GM23338 (cell line): ENCODE results near the gene PDIA5. TPM values are rescaled to one million over a fixed set of nuclear protein-coding genes. Genes with fewer than 3 reads are reported as not detected.

Source experiments
- ATAC-seq: fragments of 200-7000 bp; cut with Tn5 transposase; 3 replicates; pipeline ENCODE4 v1.9.1; 2020
- DNase-seq: peaks from one replicate; pipeline ENCODE4 v3.0.0-alpha.2; 2015; ENCODE audit warnings: low spot score
- H2AFZ ChIP-seq: fragments of 200-600 bp; sonication (generic); 2 replicates; pipeline ENCODE4 v1.8.0; 2016; ENCODE audit warnings: antibody characterized with exemption, mild to moderate bottlenecking, moderate library complexity
- H3F3A ChIP-seq: fragments of 200-600 bp; sonication (generic); replicated peaks from 2 replicates; pipeline ENCODE4 v1.8.0; 2017; ENCODE audit warnings: antibody characterized with exemption, mixed run types, low read depth
- H3K27ac ChIP-seq: fragments of 200-600 bp; sonication (generic); 2 replicates; pipeline ENCODE4 v1.6.1; 2016; ENCODE audit warnings: low read depth
- H3K27me3 ChIP-seq: fragments of 200-600 bp; sonication (generic); 2 replicates; pipeline ENCODE4 v1.8.0; 2016; ENCODE audit warnings: mild to moderate bottlenecking, mixed run types, moderate library complexity; ENCODE audit not compliant: insufficient read depth
- H3K36me3 ChIP-seq: fragments of 200-600 bp; sonication (generic); 2 replicates; pipeline ENCODE4 v1.8.0; 2016; ENCODE audit warnings: mild to moderate bottlenecking; ENCODE audit not compliant: insufficient read depth
- H3K4me1 ChIP-seq: fragments of 200-600 bp; sonication (generic); 2 replicates; pipeline ENCODE4 v1.8.0; 2016; ENCODE audit warnings: mild to moderate bottlenecking, moderate library complexity; ENCODE audit not compliant: insufficient read depth
- H3K4me2 ChIP-seq: fragments of 200-600 bp; sonication (generic); 2 replicates; pipeline ENCODE4 v1.7.1; 2017; ENCODE audit warnings: mixed run types
- H3K4me3 ChIP-seq: fragments of 200-600 bp; sonication (generic); 2 replicates; pipeline ENCODE4 v1.6.1; 2016; ENCODE audit warnings: mixed run types
- H3K79me2 ChIP-seq: fragments of 200-600 bp; sonication (generic); replicated peaks from 2 replicates; pipeline ENCODE4 v1.8.0; 2017; ENCODE audit warnings: mild to moderate bottlenecking; ENCODE audit not compliant: insufficient read depth
- H3K9me2 ChIP-seq: fragments of 200-600 bp; sonication (generic); 2 replicates; pipeline ENCODE4 v1.8.0; 2017; ENCODE audit not compliant: insufficient read depth
- H4K20me1 ChIP-seq: fragments of 200-600 bp; sonication (generic); replicated peaks from 2 replicates; pipeline ENCODE4 v1.8.0; 2017; ENCODE audit warnings: mild to moderate bottlenecking; ENCODE audit not compliant: insufficient read depth
- H3K27ac Mint-ChIP-seq: 2 replicates; pipeline ENCODE4 v1.8.0; 2020; ENCODE audit warnings: inconsistent platforms, mild to moderate bottlenecking, moderate library complexity, mixed read lengths
- H3K27me3 Mint-ChIP-seq: 3 replicates; pipeline ENCODE4 v1.8.0; 2022; ENCODE audit warnings: low read depth, mild to moderate bottlenecking, moderate library complexity, mixed read lengths, inconsistent platforms; ENCODE audit not compliant: insufficient read depth, poor library complexity
- H3K36me3 Mint-ChIP-seq: 3 replicates; pipeline ENCODE4 v1.8.0; 2021; ENCODE audit warnings: low read depth, mild to moderate bottlenecking, inconsistent platforms, moderate library complexity, mixed read lengths
- H3K4me1 Mint-ChIP-seq: 3 replicates; pipeline ENCODE4 v1.8.0; 2020; ENCODE audit warnings: mild to moderate bottlenecking, inconsistent platforms, mixed read lengths
- H3K4me3 Mint-ChIP-seq: 3 replicates; pipeline ENCODE4 v1.8.0; 2021; ENCODE audit warnings: moderate library complexity, mild to moderate bottlenecking, inconsistent platforms, mixed read lengths
- H3K9me3 Mint-ChIP-seq: 3 replicates; pipeline ENCODE4 v1.8.0; 2020; ENCODE audit warnings: moderate library complexity, mild to moderate bottlenecking, inconsistent platforms, mixed read lengths
- EZH2phosphoT487 ChIP-seq: fragments of 200-600 bp; sonication (generic); IDR thresholded peaks from one replicate; pipeline ENCODE4 v1.8.1; 2018; ENCODE audit warnings: antibody characterized with exemption; ENCODE audit not compliant: unreplicated experiment
- JUNB ChIP-seq: IDR thresholded peaks from one replicate; pipeline ENCODE4 v1.6.1; 2016; ENCODE audit warnings: antibody characterized with exemption; ENCODE audit not compliant: unreplicated experiment
- NANOG ChIP-seq: IDR thresholded peaks from 2 replicates; pipeline ENCODE4 v1.6.1; 2016; ENCODE audit warnings: antibody characterized with exemption, borderline replicate concordance
- ZNF114 ChIP-seq: fragments of 250-450 bp; sonication (Bioruptor Pico); IDR thresholded peaks from 2 replicates; pipeline ENCODE4 v1.5.0; 2020; ENCODE audit warnings: mild to moderate bottlenecking, moderate library complexity
- polyA plus RNA-seq: library from polyadenylated mRNA; unstranded; fragments of >200 nt; fragmentation: Nextera tagmentation; extraction: Ambion mirVana; gene quantifications from 2 replicates; pipeline ENCODE4 v1.2.1, GENCODE V29; 2016
- total RNA-seq: library from RNA; depleted of rRNA; stranded (reverse); fragments of >200 nt; shearing (Covaris generic); gene quantifications from 2 replicates; pipeline ENCODE4 v1.2.3, GENCODE V29; 2014
- TF ChIP-seq, protein P1 (sequence below): IDR thresholded peaks from one replicate; pipeline ENCODE4 v1.6.1; 2018; ENCODE audit warnings: antibody characterized with exemption; ENCODE audit not compliant: unreplicated experiment
- TF ChIP-seq, protein P2 (sequence below): fragments of 250-450 bp; sonication (Bioruptor Pico); IDR thresholded peaks from 2 replicates; pipeline ENCODE4 v1.5.0; 2020; ENCODE audit warnings: mild to moderate bottlenecking, moderate library complexity

The PDIA5 gene
- total and polyA plus RNA-seq, 2 experiments from 2014 or later, result 22.9 to 28.1 TPM

DNA sequence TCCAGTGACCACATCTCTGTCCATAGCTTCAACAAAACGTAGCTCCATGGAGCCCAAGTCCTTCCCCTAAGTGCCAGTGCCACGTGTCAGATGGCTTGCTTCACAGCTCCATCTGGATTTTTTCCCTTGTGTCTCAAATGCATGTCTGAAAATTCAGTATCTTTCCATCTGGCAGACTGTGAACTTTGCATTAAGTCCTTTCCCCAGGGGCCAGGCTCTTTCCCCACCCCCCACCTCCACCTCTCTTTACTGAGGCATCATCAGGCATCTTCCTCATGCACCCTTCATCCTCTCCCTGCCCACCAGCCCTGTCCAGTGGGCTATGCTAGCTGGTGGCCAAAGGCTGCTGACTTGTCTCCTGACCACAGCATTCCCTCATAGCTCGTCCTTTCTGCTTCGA, 53.7 kb downstream of the PDIA5 start:
- TF ChIP-seq, protein P1, sequence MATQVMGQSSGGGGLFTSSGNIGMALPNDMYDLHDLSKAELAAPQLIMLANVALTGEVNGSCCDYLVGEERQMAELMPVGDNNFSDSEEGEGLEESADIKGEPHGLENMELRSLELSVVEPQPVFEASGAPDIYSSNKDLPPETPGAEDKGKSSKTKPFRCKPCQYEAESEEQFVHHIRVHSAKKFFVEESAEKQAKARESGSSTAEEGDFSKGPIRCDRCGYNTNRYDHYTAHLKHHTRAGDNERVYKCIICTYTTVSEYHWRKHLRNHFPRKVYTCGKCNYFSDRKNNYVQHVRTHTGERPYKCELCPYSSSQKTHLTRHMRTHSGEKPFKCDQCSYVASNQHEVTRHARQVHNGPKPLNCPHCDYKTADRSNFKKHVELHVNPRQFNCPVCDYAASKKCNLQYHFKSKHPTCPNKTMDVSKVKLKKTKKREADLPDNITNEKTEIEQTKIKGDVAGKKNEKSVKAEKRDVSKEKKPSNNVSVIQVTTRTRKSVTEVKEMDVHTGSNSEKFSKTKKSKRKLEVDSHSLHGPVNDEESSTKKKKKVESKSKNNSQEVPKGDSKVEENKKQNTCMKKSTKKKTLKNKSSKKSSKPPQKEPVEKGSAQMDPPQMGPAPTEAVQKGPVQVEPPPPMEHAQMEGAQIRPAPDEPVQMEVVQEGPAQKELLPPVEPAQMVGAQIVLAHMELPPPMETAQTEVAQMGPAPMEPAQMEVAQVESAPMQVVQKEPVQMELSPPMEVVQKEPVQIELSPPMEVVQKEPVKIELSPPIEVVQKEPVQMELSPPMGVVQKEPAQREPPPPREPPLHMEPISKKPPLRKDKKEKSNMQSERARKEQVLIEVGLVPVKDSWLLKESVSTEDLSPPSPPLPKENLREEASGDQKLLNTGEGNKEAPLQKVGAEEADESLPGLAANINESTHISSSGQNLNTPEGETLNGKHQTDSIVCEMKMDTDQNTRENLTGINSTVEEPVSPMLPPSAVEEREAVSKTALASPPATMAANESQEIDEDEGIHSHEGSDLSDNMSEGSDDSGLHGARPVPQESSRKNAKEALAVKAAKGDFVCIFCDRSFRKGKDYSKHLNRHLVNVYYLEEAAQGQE, result no peak
- TF ChIP-seq, protein P2, sequence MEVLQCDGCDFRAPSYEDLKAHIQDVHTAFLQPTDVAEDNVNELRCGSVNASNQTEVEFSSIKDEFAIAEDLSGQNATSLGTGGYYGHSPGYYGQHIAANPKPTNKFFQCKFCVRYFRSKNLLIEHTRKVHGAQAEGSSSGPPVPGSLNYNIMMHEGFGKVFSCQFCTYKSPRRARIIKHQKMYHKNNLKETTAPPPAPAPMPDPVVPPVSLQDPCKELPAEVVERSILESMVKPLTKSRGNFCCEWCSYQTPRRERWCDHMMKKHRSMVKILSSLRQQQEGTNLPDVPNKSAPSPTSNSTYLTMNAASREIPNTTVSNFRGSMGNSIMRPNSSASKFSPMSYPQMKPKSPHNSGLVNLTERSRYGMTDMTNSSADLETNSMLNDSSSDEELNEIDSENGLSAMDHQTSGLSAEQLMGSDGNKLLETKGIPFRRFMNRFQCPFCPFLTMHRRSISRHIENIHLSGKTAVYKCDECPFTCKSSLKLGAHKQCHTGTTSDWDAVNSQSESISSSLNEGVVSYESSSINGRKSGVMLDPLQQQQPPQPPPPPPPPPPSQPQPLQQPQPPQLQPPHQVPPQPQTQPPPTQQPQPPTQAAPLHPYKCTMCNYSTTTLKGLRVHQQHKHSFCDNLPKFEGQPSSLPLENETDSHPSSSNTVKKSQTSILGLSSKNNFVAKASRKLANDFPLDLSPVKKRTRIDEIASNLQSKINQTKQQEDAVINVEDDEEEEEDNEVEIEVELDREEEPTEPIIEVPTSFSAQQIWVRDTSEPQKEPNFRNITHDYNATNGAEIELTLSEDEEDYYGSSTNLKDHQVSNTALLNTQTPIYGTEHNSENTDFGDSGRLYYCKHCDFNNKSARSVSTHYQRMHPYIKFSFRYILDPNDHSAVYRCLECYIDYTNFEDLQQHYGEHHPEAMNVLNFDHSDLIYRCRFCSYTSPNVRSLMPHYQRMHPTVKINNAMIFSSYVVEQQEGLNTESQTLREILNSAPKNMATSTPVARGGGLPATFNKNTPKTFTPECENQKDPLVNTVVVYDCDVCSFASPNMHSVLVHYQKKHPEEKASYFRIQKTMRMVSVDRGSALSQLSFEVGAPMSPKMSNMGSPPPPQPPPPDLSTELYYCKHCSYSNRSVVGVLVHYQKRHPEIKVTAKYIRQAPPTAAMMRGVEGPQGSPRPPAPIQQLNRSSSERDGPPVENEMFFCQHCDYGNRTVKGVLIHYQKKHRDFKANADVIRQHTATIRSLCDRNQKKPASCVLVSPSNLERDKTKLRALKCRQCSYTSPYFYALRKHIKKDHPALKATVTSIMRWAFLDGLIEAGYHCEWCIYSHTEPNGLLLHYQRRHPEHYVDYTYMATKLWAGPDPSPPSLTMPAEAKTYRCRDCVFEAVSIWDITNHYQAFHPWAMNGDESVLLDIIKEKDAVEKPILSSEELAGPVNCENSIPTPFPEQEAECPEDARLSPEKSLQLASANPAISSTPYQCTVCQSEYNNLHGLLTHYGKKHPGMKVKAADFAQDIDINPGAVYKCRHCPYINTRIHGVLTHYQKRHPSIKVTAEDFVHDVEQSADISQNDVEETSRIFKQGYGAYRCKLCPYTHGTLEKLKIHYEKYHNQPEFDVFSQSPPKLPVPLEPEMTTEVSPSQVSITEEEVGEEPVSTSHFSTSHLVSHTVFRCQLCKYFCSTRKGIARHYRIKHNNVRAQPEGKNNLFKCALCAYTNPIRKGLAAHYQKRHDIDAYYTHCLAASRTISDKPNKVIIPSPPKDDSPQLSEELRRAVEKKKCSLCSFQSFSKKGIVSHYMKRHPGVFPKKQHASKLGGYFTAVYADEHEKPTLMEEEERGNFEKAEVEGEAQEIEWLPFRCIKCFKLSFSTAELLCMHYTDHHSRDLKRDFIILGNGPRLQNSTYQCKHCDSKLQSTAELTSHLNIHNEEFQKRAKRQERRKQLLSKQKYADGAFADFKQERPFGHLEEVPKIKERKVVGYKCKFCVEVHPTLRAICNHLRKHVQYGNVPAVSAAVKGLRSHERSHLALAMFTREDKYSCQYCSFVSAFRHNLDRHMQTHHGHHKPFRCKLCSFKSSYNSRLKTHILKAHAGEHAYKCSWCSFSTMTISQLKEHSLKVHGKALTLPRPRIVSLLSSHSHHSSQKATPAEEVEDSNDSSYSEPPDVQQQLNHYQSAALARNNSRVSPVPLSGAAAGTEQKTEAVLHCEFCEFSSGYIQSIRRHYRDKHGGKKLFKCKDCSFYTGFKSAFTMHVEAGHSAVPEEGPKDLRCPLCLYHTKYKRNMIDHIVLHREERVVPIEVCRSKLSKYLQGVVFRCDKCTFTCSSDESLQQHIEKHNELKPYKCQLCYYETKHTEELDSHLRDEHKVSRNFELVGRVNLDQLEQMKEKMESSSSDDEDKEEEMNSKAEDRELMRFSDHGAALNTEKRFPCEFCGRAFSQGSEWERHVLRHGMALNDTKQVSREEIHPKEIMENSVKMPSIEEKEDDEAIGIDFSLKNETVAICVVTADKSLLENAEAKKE, result no peak
- TF ChIP-seq JUNB, result no peak
- TF ChIP-seq EZH2phosphoT487, result no peak
- TF ChIP-seq NANOG, result no peak
- TF ChIP-seq ZNF114, result no peak
- Histone ChIP-seq H3K4me1 (peaks cover 6% of the 10 kb centered on the region), H3K27ac (no peak overlapping the region), H3K79me2 (no peaks in the 10 kb centered on the region), H4K20me1 (no peaks in the 10 kb centered on the region; the same call in none of the 2 replicates), H3K27me3 (no peaks in the 10 kb centered on the region), H3F3A (no peaks in the 10 kb centered on the region), H3K4me2 (no peak overlapping the region), H3K36me3 (peaks cover 3% of the 10 kb centered on the region), H3K9me2 (no peaks in the 10 kb centered on the region), H3K4me3 (no peak overlapping the region), H2AFZ (no peak overlapping the region)
- DNase-seq (no peak), ATAC-seq (no peak)
- Mint-ChIP-seq H3K4me1 (peaks cover 12% of the 10 kb centered on the region), H3K4me3 (no peak overlapping the region), H3K9me3 (no peaks in the 10 kb centered on the region), H3K36me3 (peaks cover 29% of the 10 kb centered on the region; the same call in 2 of the 3 replicates), H3K27ac (no peak overlapping the region), H3K27me3 (peaks cover 10% of the 10 kb centered on the region)
